ENCODE results near the gene SLC5A2. TPM values are rescaled to one million over a fixed set of nuclear protein-coding genes. Genes with fewer than 3 reads are reported as not detected.

Gene SLC5A2
- total and polyA plus RNA-seq, 2 of the 13 experiments (the other 11 are each of a cell fraction or from before 2014, with no cell fraction given): 0.24 to 0.97 TPM

- peak; percentile 93 for TF ChIP-seq ZMYM4 (CRISPR knock-in tag; IDR thresholded peaks at IDR 0.05)
- TF ChIP-seq ZNF775 (CRISPR knock-in tag; IDR thresholded peaks at IDR 0.05; ENCODE audit: borderline replicate concordance): no peak
- peak; percentile 97 for TF ChIP-seq ZNF614 (CRISPR knock-in tag; IDR thresholded peaks at IDR 0.05; ENCODE audit: borderline replicate concordance)
- peak; percentile 90 for TF ChIP-seq PITX1 (CRISPR knock-in tag; IDR thresholded peaks at IDR 0.05)
- TF ChIP-seq ZNF549 (CRISPR knock-in tag; IDR thresholded peaks at IDR 0.05): no peak
- no peak; the same call in 1 of the 2 replicates for TF ChIP-seq MED13 (CRISPR knock-in tag; IDR thresholded peaks at IDR 0.05)
- TF ChIP-seq SKIL (CRISPR knock-in tag; IDR thresholded peaks at IDR 0.05; ENCODE audit: borderline replicate concordance): no peak; the same call in 1 of the 2 replicates
- peak; percentile 74 for TF ChIP-seq ZNF704 (CRISPR knock-in tag; IDR thresholded peaks at IDR 0.05; ENCODE audit: borderline replicate concordance)
- peak; percentile 59; the same call in 1 of the 2 replicates for TF ChIP-seq ZNF337 (CRISPR knock-in tag; IDR thresholded peaks at IDR 0.05; ENCODE audit: borderline replicate concordance, low read depth)
- TF ChIP-seq AHR (CRISPR knock-in tag; IDR thresholded peaks at IDR 0.05): peak; percentile 88; the same call in 1 of the 2 replicates
- TF ChIP-seq HNRNPK (IDR thresholded peaks at IDR 0.05; ENCODE audit: low read depth, low read length, poor library complexity, severe bottlenecking): no peak
- 0 out of 2 replicates have a peak, but pooled peaks have one; percentile 6 for TF ChIP-seq HHEX (CRISPR knock-in tag; IDR thresholded peaks at IDR 0.05)
- TF ChIP-seq KAT8 (CRISPR knock-in tag; IDR thresholded peaks at IDR 0.05): peak; percentile 92
- peak; percentile 81 for TF ChIP-seq ARID5B (CRISPR knock-in tag; IDR thresholded peaks at IDR 0.05)
- TF ChIP-seq RBFOX2 (IDR thresholded peaks at IDR 0.05; ENCODE audit: low read depth, low read length): 0 out of 2 replicates have a peak, but pooled peaks have one; percentile 23
- TF ChIP-seq ZNF326 (CRISPR knock-in tag; IDR thresholded peaks at IDR 0.05; ENCODE audit: borderline replicate concordance): no peak
- peak; percentile 73; the same call in 1 of the 2 replicates for TF ChIP-seq JUND (CRISPR knock-in tag; IDR thresholded peaks at IDR 0.05)
- no peak for TF ChIP-seq ZNF354B (CRISPR knock-in tag; IDR thresholded peaks at IDR 0.05)
- peak; percentile 81 for TF ChIP-seq POLR2G (IDR thresholded peaks at IDR 0.05; ENCODE audit: low read depth, low read length)
- TF ChIP-seq SYNCRIP (IDR thresholded peaks at IDR 0.05; ENCODE audit: insufficient read depth, low read depth, low read length): no peak
- no peak for TF ChIP-seq ZFYVE20 (CRISPR knock-in tag; IDR thresholded peaks at IDR 0.05; ENCODE audit: borderline replicate concordance, low read depth)
- no peak for TF ChIP-seq SCMH1 (CRISPR knock-in tag; IDR thresholded peaks at IDR 0.05; ENCODE audit: borderline replicate concordance)
- TF ChIP-seq RBAK (CRISPR knock-in tag; IDR thresholded peaks at IDR 0.05): peak; percentile 84; the same call in 1 of the 2 replicates
These were observed 24.7 kb upstream of the SLC5A2 start (continued) for GRCh38 chr16:31458073-31458843.
